Upper lobe of left lung (tissue), 6 donors: ENCODE data around the gene STK36. TPM values are rescaled to one million over a fixed set of nuclear protein-coding genes. Genes with fewer than 3 reads are reported as not detected.
A peak's percentile ranks its signal among the peaks of the same experiment; 100 is the strongest.

Source experiments
- ATAC-seq, 2 donors: fragments of 200-7000 bp; cut with Tn5 transposase; one replicate each; pipeline ENCODE4 v1.9.1; 2022; ENCODE audit warnings: mild to moderate bottlenecking in 2 of 2, moderate library complexity in 2 of 2; ENCODE audit not compliant: low FRiP score in 2 of 2
- DNase-seq, 2 donors: peaks; one replicate each; pipeline ENCODE4 v3.0.0-alpha.2; 2019 to 2020
- H3K27ac ChIP-seq, 4 donors: fragments of 200-600 bp; sonication (generic); one replicate each; pipeline ENCODE4 v1.5.1; 2016 to 2019
- H3K27me3 ChIP-seq, 4 donors: fragments of 200-600 bp; sonication (generic); one replicate each; pipeline ENCODE4 v1.5.1; 2017 to 2019
- H3K36me3 ChIP-seq, 4 donors: fragments of 200-600 bp; sonication (generic); one replicate each; pipeline ENCODE4 v1.5.1; 2016 to 2019
- H3K4me1 ChIP-seq, 4 donors: fragments of 200-600 bp; sonication (generic); one replicate each; pipeline ENCODE4 v1.5.1; 2018 to 2019
- H3K4me3 ChIP-seq, 4 donors: fragments of 200-600 bp; sonication (generic); one replicate each; pipeline ENCODE4 v1.5.1; 2017 to 2019; ENCODE audit warnings: mild to moderate bottlenecking in 2 of 4, moderate library complexity in 1 of 4
- H3K9me3 ChIP-seq, 4 donors: fragments of 200-600 bp; sonication (generic); one replicate each; pipeline ENCODE4 v1.5.1; 2018 to 2019
- EP300 ChIP-seq, 4 donors: sonication (generic); formaldehyde crosslinking; IDR thresholded peaks; one replicate each; pipeline ENCODE4 v1.5.1; 2017; ENCODE audit warnings: antibody characterized with exemption in 4 of 4, control low read depth in 2 of 4
- POLR2A ChIP-seq, 4 donors: fragments of 450-650 bp; IDR thresholded peaks; one replicate each; pipeline ENCODE4 v1.5.1; 2016 to 2017; ENCODE audit warnings: antibody characterized with exemption in 4 of 4, mild to moderate bottlenecking in 2 of 4
- POLR2AphosphoS5 ChIP-seq, 2 donors: sonication (generic); formaldehyde crosslinking; IDR thresholded peaks; one replicate each; pipeline ENCODE4 v1.5.1; 2017; ENCODE audit warnings: antibody characterized with exemption in 2 of 2
- WGBS, 2 donors: methylation state at CpG; one replicate each; pipeline ENCODE4 v1.1.5; 2017 to 2018; 5-methylcytosine and 5-hydroxymethylcytosine counted together
- total RNA-seq, 6 donors: library from RNA; depleted of rRNA in 4 of 6; stranded (reverse); fragments of >200 nt in 4 of 6; gene quantifications; one replicate each; pipeline versions ENCODE4 v1.1.0 to v1.2.1, GENCODE V29; 2016 to 2021
- TF ChIP-seq, protein P1 (sequence below), 6 experiments: fragments of 450-650 bp in 4 of 6; fragments of 200-600 bp in 2 of 6; sonication (generic) in 2 of 6; IDR thresholded peaks; one replicate each; pipeline ENCODE4 v1.5.1; 2016 to 2019; ENCODE audit warnings: antibody characterized with exemption in 6 of 6
- donor health status: DM: no; HTN: no; CAD: no; lungs with moderate emphysema.
- donor health status: DM: no; HTN: yes; CAD: no; lungs with severe emphysema.

The STK36 gene
- total RNA-seq, 6 donors from 2014 or later, result 21.3 to 153 (median 36.8) TPM

DNA sequence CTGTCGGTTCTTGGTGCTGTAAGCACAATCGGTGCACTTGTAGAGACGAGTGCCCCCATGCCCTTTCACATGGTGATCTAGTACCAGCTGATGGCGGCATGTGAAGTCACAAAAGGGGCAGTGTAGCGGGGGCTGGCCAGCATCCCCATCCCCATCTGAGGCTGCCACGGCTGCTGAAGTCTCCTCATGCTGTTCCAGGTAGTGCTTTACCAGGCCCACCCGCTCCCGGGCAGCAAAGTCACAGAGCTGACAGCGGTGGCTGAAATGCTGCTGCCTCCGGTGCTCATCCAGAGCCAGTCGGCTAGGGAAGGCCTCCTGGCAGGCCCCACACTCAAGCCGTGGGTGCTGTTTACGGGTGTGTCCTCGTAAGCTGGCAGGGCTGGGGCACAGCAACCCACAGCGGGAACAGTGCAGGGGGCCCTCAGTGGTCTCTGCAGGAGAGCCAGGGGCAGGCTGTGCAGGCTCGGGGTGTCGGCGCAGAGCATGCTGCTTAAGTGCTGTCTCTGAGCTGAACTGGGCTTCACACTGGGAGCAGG is 29.7 kb upstream of the STK36 start:
- peaks cover 45 to 97% (median 84%) of the 10 kb centered on the region in 4 donors for H3K36me3 ChIP-seq
- DNase-seq (peak in 1 of 2 donors; percentile 66), ATAC-seq (no peak)
- no peak overlapping the region for H3K4me3 ChIP-seq
- WGBS, 2 donors, result 92% methylated on average over 7 to 18 of the region's 18 CpGs
- no peaks in the 10 kb centered on the region for H3K27me3 ChIP-seq
- no peaks in the 10 kb centered on the region for H3K9me3 ChIP-seq
- no peak overlapping the region for H3K27ac ChIP-seq
- no peaks in the 10 kb centered on the region for H3K4me1 ChIP-seq
- TF ChIP-seq EP300 (IDR thresholded peaks at IDR 0.05) (no peak), POLR2A (IDR thresholded peaks at IDR 0.05) (no peak), POLR2AphosphoS5 (IDR thresholded peaks at IDR 0.05) (no peak)
- TF ChIP-seq, protein P1, sequence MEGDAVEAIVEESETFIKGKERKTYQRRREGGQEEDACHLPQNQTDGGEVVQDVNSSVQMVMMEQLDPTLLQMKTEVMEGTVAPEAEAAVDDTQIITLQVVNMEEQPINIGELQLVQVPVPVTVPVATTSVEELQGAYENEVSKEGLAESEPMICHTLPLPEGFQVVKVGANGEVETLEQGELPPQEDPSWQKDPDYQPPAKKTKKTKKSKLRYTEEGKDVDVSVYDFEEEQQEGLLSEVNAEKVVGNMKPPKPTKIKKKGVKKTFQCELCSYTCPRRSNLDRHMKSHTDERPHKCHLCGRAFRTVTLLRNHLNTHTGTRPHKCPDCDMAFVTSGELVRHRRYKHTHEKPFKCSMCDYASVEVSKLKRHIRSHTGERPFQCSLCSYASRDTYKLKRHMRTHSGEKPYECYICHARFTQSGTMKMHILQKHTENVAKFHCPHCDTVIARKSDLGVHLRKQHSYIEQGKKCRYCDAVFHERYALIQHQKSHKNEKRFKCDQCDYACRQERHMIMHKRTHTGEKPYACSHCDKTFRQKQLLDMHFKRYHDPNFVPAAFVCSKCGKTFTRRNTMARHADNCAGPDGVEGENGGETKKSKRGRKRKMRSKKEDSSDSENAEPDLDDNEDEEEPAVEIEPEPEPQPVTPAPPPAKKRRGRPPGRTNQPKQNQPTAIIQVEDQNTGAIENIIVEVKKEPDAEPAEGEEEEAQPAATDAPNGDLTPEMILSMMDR (IDR thresholded peaks at IDR 0.05), result no peak

DNA sequence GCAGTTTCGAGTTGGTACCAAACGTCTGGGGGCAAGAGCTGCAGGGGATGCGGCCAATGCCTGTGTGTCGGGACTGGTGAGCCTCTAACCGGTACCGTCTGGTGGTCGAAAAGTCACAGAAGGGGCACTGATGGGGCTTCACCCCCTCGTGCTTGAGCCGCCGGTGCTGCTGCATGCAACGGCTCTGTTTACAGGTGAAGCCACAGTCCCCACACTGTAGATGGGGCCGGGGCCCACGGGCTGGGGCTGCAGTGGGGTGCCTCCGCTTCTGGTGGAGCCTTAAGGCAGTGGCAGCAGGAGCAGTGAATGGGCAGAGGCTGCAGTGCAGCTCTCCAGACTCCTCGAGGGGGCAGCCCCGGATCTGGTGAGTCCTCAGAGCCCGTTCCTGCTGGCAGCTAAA is 29.1 kb upstream of the STK36 start:
- DNase-seq, result peak in 1 of 2 donors; percentile 67
- Histone ChIP-seq H3K27me3 (no peaks in the 10 kb centered on the region), H3K4me3 (no peak overlapping the region), H3K36me3 (peaks cover 42 to 97% (median 80%) of the 10 kb centered on the region in 4 donors), H3K27ac (no peak overlapping the region), H3K9me3 (no peaks in the 10 kb centered on the region), H3K4me1 (no peaks in the 10 kb centered on the region)
- TF ChIP-seq, protein P1 (IDR thresholded peaks at IDR 0.05), result no peak
- no peak for TF ChIP-seq EP300 (IDR thresholded peaks at IDR 0.05)
- no peak for TF ChIP-seq POLR2AphosphoS5 (IDR thresholded peaks at IDR 0.05)
- TF ChIP-seq POLR2A (IDR thresholded peaks at IDR 0.05), result no peak
- WGBS, 2 donors, result 94 to 95% methylated on average over 9 to 14 of the region's 17 CpGs
- ATAC-seq, result no peak

DNA sequence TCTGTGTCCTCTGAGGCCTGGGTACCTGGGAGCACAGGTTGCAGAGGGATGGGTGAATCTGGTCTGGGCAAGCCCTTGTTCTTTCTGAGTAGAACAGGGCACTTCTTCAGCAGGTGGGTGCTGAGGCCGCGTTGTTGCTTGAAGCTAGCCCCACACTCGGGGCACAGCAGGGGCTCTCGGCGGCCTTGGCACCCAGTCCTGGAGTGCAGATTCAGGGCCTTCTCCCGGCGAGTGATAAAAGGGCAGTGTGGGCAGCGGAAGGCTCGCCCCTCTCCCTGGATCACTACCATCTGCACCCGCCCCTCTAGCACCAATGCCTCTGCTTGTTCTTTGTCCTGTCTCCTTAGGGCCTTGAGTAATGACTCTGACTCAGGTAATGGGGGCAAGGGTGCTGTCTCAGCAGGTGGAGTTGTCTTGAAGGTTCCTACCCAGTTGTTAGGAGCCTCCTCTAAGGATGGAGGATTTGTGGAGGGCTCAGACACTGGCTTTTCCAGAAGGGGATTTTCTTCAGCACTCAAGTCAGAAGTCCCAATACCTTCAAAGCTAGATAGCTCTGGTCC is 28.1 kb upstream of the STK36 start:
- no peak for TF ChIP-seq EP300 (IDR thresholded peaks at IDR 0.05)
- TF ChIP-seq POLR2A (IDR thresholded peaks at IDR 0.05), result no peak
- TF ChIP-seq, protein P1 (IDR thresholded peaks at IDR 0.05), result no peak
- no peak for TF ChIP-seq POLR2AphosphoS5 (IDR thresholded peaks at IDR 0.05)
- Histone ChIP-seq H3K4me1 (no peaks in the 10 kb centered on the region), H3K36me3 (peaks cover 42 to 97% (median 79%) of the 10 kb centered on the region in 4 donors), H3K27me3 (no peaks in the 10 kb centered on the region), H3K27ac (no peak overlapping the region), H3K9me3 (no peaks in the 10 kb centered on the region), H3K4me3 (no peak overlapping the region)
- peak in 1 of 2 donors; percentile 49 for DNase-seq
- 91 to 95% methylated on average over 8 to 10 of the region's 10 CpGs for WGBS, 2 donors
- ATAC-seq, result no peak

DNA sequence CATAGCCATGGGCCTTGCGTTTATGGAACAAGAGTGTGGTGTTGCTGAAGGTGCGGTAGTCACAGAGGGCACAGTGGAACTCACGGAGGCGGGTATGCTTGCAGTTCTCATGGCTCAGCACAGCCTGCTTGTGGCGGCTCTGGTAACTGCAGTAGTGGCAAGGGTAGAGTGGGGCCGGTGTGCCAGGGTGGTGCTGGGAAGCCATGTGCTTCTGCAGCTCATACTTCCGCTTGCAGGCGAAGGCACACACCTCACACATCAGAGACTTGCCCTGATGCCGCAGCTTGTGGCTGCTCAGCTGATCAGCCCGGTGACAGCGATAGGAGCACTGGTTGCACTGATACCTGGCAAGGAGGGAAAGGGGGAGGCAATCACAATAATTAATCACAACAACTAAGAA is 27.2 kb upstream of the STK36 start:
- no peak overlapping the region for H3K27ac ChIP-seq
- H3K4me1 ChIP-seq, result no peaks in the 10 kb centered on the region
- ATAC-seq (no peak), DNase-seq (no peak)
- 94 to 96% methylated on average over 6 to 7 of the region's 11 CpGs for WGBS, 2 donors
- H3K9me3 ChIP-seq, result no peaks in the 10 kb centered on the region
- peaks cover 36 to 97% (median 80%) of the 10 kb centered on the region in 4 donors for H3K36me3 ChIP-seq
- TF ChIP-seq POLR2AphosphoS5 (IDR thresholded peaks at IDR 0.05) (no peak), POLR2A (IDR thresholded peaks at IDR 0.05) (no peak), EP300 (IDR thresholded peaks at IDR 0.05) (no peak)
- TF ChIP-seq, protein P1 (IDR thresholded peaks at IDR 0.05), result no peak
- H3K4me3 ChIP-seq, result no peak overlapping the region
- H3K27me3 ChIP-seq, result no peaks in the 10 kb centered on the region

DNA sequence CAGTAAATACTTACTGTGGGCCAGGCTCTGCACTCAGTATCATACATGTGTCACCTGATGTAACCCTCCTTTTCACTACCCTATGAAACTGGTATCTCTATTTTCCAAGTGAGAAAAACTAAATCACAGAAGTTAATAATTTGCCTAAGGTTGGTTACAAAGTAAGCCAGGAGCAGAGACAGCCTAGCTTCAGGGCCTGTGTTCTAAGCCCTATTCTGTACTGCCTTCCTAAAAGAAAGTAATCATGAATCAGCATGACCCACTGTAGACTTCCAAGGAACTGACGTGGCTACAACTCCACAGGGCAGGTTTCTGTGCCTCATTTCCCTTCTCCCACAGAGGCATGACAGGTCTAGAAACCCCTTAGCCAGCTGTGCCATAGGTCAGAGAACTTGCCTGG is 26.8 kb upstream of the STK36 start:
- H3K4me3 ChIP-seq, result no peak overlapping the region
- WGBS, 2 donors, result 82 to 100% methylated on average over 1 of the region's 1 CpG
- no peak overlapping the region for H3K27ac ChIP-seq
- DNase-seq (no peak), ATAC-seq (no peak)
- TF ChIP-seq POLR2A (IDR thresholded peaks at IDR 0.05) (no peak), POLR2AphosphoS5 (IDR thresholded peaks at IDR 0.05) (no peak), EP300 (IDR thresholded peaks at IDR 0.05) (no peak)
- TF ChIP-seq, protein P1 (IDR thresholded peaks at IDR 0.05), result no peak
- no peaks in the 10 kb centered on the region for H3K27me3 ChIP-seq
- H3K4me1 ChIP-seq, result no peaks in the 10 kb centered on the region
- no peaks in the 10 kb centered on the region for H3K9me3 ChIP-seq
- peaks cover 35 to 97% (median 81%) of the 10 kb centered on the region in 4 donors for H3K36me3 ChIP-seq
